ENCODE results near the gene TTC8.
"Not testable (repeated sequence)": the region's sequence is repeated elsewhere in the genome, so short reads cannot be mapped to it uniquely, and the experiment has no call there.

TTC8 gene

GRCh38 chr14:88838015-88838414, 13.6 kb downstream of the TTC8 start:
- H3K9me3 Mint-ChIP-seq, result no peaks in the 10 kb centered on the region
- no peak overlapping the region for H3K4me3 Mint-ChIP-seq
- no peak for DNase-seq
- H3K36me3 Mint-ChIP-seq (ENCODE audit: low read depth), result no peaks in the 10 kb centered on the region
- H3K27ac Mint-ChIP-seq, result no peak overlapping the region
- no peaks in the 10 kb centered on the region for H3K4me1 Mint-ChIP-seq
- ATAC-seq, result no peak
- peaks cover 3% of the 10 kb centered on the region for H3K27me3 Mint-ChIP-seq

GRCh38 chr14:88840926-88841325, 16.5 kb downstream of the TTC8 start:
- H3K27me3 Mint-ChIP-seq, result peaks cover 3% of the 10 kb centered on the region
- H3K36me3 Mint-ChIP-seq (ENCODE audit: low read depth), result no peaks in the 10 kb centered on the region
- ATAC-seq (no peak), DNase-seq (no peak)
- H3K27ac Mint-ChIP-seq, result no peak overlapping the region
- no peaks in the 10 kb centered on the region for H3K9me3 Mint-ChIP-seq
- H3K4me1 Mint-ChIP-seq, result no peaks in the 10 kb centered on the region
- no peak overlapping the region for H3K4me3 Mint-ChIP-seq

DNA sequence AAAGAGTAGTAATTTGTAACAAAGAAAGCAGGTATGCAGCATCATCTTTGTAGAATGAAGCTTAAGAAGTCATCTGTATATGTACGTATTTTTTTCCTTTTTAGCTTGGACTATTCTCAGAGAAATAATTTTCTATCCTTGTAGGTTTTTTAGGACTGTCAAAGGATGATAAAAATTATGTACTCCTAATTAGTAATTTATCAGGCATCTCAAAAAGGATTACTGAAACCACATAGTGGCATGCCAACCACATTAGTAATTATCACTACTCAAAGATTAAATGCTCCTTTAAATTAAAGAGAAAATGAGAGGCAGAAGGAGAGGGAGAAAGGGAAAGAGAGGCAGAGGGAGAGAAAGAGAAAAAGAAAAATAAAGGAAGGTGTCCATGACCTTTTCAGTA, 17.3 kb downstream of the TTC8 start:
- Mint-ChIP-seq H3K27ac (no peak overlapping the region), H3K27me3 (peaks cover 3% of the 10 kb centered on the region), H3K4me1 (no peaks in the 10 kb centered on the region), H3K36me3 (ENCODE audit: low read depth) (no peaks in the 10 kb centered on the region), H3K9me3 (no peaks in the 10 kb centered on the region), H3K4me3 (no peak overlapping the region)
- no peak for DNase-seq
- ATAC-seq, result no peak

GRCh38 chr14:88842414-88842813, 18.0 kb downstream of the TTC8 start:
- Mint-ChIP-seq H3K9me3 (no peaks in the 10 kb centered on the region), H3K4me3 (no peak overlapping the region), H3K36me3 (ENCODE audit: low read depth) (no peaks in the 10 kb centered on the region), H3K4me1 (no peaks in the 10 kb centered on the region), H3K27ac (no peak overlapping the region), H3K27me3 (no peaks in the 10 kb centered on the region)
- DNase-seq, result no peak
- ATAC-seq, result no peak

DNA sequence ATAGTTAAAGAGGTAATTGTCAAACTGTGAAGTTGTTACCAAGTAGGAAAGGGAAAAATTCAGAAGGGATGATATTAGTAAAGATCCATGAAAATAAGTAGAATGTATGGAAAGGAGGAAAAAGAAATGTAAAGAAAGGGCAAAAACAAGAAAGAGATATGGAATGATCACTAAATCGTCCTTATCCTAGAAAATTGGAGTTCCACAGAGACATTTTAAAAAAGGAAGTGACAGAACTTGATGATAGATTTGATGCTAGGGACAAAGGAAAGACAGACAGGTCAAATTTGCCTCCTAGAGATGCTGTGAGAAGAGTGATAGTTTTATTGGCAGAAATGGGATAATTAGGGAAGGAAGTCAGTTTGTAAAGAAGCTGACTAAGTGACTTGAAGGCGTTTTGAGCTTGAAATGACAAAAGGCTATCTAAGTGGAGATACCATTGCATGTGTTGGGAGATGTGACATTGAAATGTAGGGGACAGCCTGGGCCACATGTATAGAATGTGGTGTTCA, 20.6 kb downstream of the TTC8 start:
- Mint-ChIP-seq H3K9me3 (no peaks in the 10 kb centered on the region), H3K4me3 (no peak overlapping the region), H3K27me3 (no peaks in the 10 kb centered on the region), H3K36me3 (ENCODE audit: low read depth) (no peaks in the 10 kb centered on the region), H3K4me1 (no peaks in the 10 kb centered on the region), H3K27ac (no peak overlapping the region)
- DNase-seq, result no peak
- ATAC-seq, result no peak

- no peaks in the 10 kb centered on the region for H3K36me3 Mint-ChIP-seq (ENCODE audit: low read depth)
- ATAC-seq (no peak), DNase-seq (no peak)
- H3K4me1 Mint-ChIP-seq, result no peaks in the 10 kb centered on the region
- H3K27me3 Mint-ChIP-seq, result no peaks in the 10 kb centered on the region
- H3K4me3 Mint-ChIP-seq, result no peak overlapping the region
- no peak overlapping the region for H3K27ac Mint-ChIP-seq
- H3K9me3 Mint-ChIP-seq, result no peaks in the 10 kb centered on the region
Observed at GRCh38 chr14:88848571-88848970, 24.1 kb downstream of the TTC8 start.

DNA sequence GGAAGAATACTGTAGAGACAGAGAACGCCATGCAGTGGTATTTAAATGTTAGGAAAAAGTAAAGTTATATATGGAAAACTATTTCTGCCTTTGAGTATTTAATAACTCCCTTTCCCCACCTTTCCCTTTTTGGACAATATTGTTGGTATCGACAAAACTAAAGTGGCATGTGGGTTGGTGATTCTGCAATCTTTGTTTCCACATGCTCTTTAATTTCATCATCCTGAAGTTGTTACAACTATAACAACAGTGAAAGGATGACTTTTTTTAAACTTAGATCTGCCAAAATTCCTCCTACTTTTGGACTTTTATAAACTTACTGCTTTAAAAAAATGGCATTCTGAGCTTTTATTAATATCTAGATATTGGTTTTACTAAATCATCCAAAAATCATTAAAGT, 25.3 kb downstream of the TTC8 start:
- ATAC-seq (no peak), DNase-seq (no peak)
- Mint-ChIP-seq H3K4me3 (no peak overlapping the region), H3K27me3 (no peaks in the 10 kb centered on the region), H3K4me1 (no peaks in the 10 kb centered on the region), H3K36me3 (ENCODE audit: low read depth) (no peaks in the 10 kb centered on the region), H3K9me3 (no peaks in the 10 kb centered on the region), H3K27ac (no peak overlapping the region)

GRCh38 chr14:88851587-88851986, 27.1 kb downstream of the TTC8 start:
- ATAC-seq, result no peak
- H3K4me3 Mint-ChIP-seq, result no peak overlapping the region
- DNase-seq, result no peak
- no peaks in the 10 kb centered on the region for H3K27me3 Mint-ChIP-seq
- H3K9me3 Mint-ChIP-seq, result no peaks in the 10 kb centered on the region
- no peaks in the 10 kb centered on the region for H3K4me1 Mint-ChIP-seq
- H3K27ac Mint-ChIP-seq, result no peak overlapping the region
- no peaks in the 10 kb centered on the region for H3K36me3 Mint-ChIP-seq (ENCODE audit: low read depth)

DNA sequence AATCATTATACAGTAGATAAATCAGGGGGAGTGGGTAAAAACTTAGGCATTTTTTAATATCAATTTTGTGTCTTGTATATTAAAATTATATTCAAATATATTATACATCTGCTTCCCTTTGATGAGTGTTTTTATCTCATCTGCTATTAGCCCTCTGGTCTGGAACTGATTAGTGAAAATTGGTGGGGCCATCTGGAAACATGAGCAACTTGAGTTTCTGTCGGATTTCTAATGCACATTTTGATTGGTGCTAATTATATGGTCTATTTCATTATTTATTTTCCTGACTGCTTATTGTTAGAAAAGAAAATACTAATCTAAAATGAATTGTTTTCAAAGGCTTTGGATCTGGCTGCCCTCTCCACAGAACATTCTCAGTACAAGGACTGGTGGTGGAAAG, 28.2 kb downstream of the TTC8 start:
- ATAC-seq (no peak), DNase-seq (no peak)
- Mint-ChIP-seq H3K4me3 (no peak overlapping the region), H3K36me3 (ENCODE audit: low read depth) (no peaks in the 10 kb centered on the region), H3K4me1 (no peaks in the 10 kb centered on the region), H3K27ac (no peak overlapping the region), H3K27me3 (no peaks in the 10 kb centered on the region), H3K9me3 (no peaks in the 10 kb centered on the region)

DNA sequence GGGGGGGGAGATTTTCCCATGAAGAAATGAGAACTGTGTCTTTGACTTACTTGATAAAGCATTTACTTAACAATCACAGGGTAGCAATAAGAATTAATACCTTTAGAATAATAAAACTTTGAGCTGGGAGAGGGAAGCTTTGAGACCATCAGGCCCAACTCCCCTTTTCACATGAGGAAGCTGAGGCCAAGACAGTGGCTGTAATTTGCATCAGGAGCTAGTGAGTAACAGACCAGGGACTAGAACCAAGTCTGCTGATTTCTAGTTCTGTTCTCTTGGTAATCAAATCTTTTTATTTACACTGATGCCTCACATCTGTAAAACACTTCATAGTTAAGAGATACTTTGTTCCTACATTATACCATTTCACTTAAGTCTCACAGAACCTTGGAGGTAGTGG, 28.7 kb downstream of the TTC8 start:
- no peak overlapping the region for H3K4me3 Mint-ChIP-seq
- no peaks in the 10 kb centered on the region for H3K9me3 Mint-ChIP-seq

DNA sequence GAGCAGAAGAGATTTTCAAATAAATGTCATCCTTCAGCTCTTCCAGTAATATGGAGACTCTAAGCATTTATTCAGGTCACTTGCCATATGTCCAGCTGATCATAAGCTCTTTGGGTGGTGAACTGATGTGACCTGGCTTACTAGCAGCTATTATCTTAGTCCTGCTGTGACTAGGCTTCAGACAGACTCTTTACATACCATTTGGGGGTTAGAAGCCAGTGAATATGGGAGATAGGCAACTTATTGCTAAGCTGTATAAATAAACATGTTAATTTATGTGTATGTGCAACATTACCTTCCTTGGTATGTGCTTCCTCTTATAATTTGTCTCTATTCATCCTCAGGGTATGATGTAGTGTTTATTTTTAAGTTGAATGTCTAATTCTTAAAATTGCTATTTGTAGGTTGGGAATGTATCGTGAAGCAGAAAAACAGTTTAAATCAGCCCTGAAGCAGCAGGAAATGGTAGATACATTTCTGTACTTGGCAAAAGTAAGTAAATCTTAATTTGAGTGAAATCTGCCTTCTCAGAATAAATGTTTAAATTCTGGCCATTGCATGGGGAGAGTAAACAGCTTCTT, 32.4 kb downstream of the TTC8 start:
- ATAC-seq (no peak), DNase-seq (no peak)
- H3K36me3 Mint-ChIP-seq (ENCODE audit: low read depth), result peaks cover 5% of the 10 kb centered on the region
- H3K9me3 Mint-ChIP-seq, result peaks cover 5% of the 10 kb centered on the region
- H3K4me1 Mint-ChIP-seq, result no peaks in the 10 kb centered on the region
- H3K27me3 Mint-ChIP-seq, result no peaks in the 10 kb centered on the region
- H3K4me3 Mint-ChIP-seq, result no peak overlapping the region
- H3K27ac Mint-ChIP-seq, result no peak overlapping the region

More for the DNA sequence above, 28.7 kb downstream of the TTC8 start:
- ATAC-seq (no peak), DNase-seq (no peak)
- Mint-ChIP-seq H3K4me1 (no peaks in the 10 kb centered on the region), H3K36me3 (ENCODE audit: low read depth) (no peaks in the 10 kb centered on the region), H3K27me3 (no peaks in the 10 kb centered on the region), H3K27ac (no peak overlapping the region)

DNA sequence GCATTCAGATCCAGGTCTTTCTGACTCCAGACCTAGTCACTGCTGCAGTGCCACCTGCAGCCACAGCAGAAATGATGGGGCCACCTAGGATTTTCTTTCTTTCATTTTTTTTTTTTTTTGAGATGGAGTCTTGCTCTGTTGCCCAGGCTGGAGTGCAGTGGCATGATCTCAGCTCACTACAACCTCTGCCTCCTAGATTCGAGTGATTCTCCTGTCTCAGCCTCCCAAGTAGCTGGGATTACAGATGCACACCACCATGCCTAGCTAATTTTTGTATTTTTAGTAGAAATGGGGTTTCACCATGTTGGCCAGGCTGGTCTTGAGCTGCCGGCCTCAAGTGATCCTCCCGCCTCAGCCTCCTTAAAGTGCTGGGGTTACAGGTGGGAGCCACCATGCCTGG, 33.4 kb downstream of the TTC8 start:
- not testable (repeated sequence) for H3K36me3 Mint-ChIP-seq (ENCODE audit: low read depth); H3K27ac Mint-ChIP-seq; H3K9me3 Mint-ChIP-seq; H3K4me1 Mint-ChIP-seq; H3K4me3 Mint-ChIP-seq; DNase-seq; H3K27me3 Mint-ChIP-seq; ATAC-seq

- not testable (repeated sequence) for H3K36me3 Mint-ChIP-seq (ENCODE audit: low read depth); H3K4me3 Mint-ChIP-seq; H3K9me3 Mint-ChIP-seq; DNase-seq; H3K27ac Mint-ChIP-seq; H3K27me3 Mint-ChIP-seq; H3K4me1 Mint-ChIP-seq; ATAC-seq
Observed at GRCh38 chr14:88859118-88859517, 34.7 kb downstream of the TTC8 start.

- Mint-ChIP-seq H3K4me3 (no peak overlapping the region), H3K27me3 (no peaks in the 10 kb centered on the region), H3K4me1 (no peaks in the 10 kb centered on the region), H3K9me3 (peaks cover 5% of the 10 kb centered on the region), H3K36me3 (ENCODE audit: low read depth) (peaks cover 5% of the 10 kb centered on the region), H3K27ac (no peak overlapping the region)
- DNase-seq (no peak), ATAC-seq (no peak)
Observed at GRCh38 chr14:88863167-88863566, 38.7 kb downstream of the TTC8 start.

GRCh38 chr14:88864198-88864597, 39.7 kb downstream of the TTC8 start:
- no peak for ATAC-seq
- no peak overlapping the region for H3K4me3 Mint-ChIP-seq
- no peak for DNase-seq

DNA sequence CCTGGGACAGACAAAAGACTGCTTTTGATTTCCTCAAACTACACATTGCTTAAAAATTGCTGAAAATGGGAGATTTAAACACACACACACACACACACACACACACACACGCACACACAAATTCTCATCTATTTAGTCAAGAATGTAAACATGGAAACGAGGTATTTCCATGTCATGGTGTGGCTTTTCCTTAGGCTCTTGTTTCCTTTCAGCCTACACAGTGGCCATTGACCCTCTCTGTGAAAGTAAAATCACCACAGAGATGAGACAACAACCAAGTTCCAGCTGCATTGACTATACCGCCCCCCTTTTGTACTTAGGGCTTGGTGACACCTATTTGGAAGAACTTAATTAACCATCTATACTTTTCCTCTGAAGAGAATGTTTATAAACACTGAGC, 41.9 kb downstream of the TTC8 start:
- Mint-ChIP-seq H3K4me3 (no peak overlapping the region), H3K27ac (no peak overlapping the region)
- DNase-seq, result no peak

More at GRCh38 chr14:88864198-88864597, 39.7 kb downstream of the TTC8 start:
- no peak overlapping the region for H3K27ac Mint-ChIP-seq
- H3K36me3 Mint-ChIP-seq (ENCODE audit: low read depth), result peaks cover 1% of the 10 kb centered on the region
- H3K27me3 Mint-ChIP-seq, result no peaks in the 10 kb centered on the region
- peaks cover 1% of the 10 kb centered on the region for H3K9me3 Mint-ChIP-seq
- H3K4me1 Mint-ChIP-seq, result no peaks in the 10 kb centered on the region

More for the DNA sequence above, 41.9 kb downstream of the TTC8 start:
- no peak for ATAC-seq
- no peaks in the 10 kb centered on the region for H3K36me3 Mint-ChIP-seq (ENCODE audit: low read depth)
- no peaks in the 10 kb centered on the region for H3K9me3 Mint-ChIP-seq
- H3K4me1 Mint-ChIP-seq, result no peaks in the 10 kb centered on the region
- no peaks in the 10 kb centered on the region for H3K27me3 Mint-ChIP-seq

Data from activated naive CD8-positive, alpha-beta T cell treated with anti-CD3 and anti-CD28 coated beads, Interleukin-2, amount 50 U/mL, for 24 hours (primary cell).